Spleen (tissue), 7 donors: ENCODE measurements around the gene KCNE3.

Experiments used
- POLR2A ChIP-seq, 3 donors: fragments of 450-650 bp; IDR thresholded peaks; one replicate each; pipeline ENCODE4 v1.5.1; 2017; ENCODE audit warnings: antibody characterized with exemption in 3 of 3, mild to moderate bottlenecking in 1 of 3
- POLR2AphosphoS5 ChIP-seq, 3 donors: sonication (generic); formaldehyde crosslinking; IDR thresholded peaks; one replicate each; pipeline ENCODE4 v1.5.1; 2017; ENCODE audit warnings: antibody characterized with exemption in 3 of 3
- TF ChIP-seq, protein P1 (sequence below), 11 experiments: fragments of 200-600 bp in 7 of 11; fragments of 450-650 bp in 4 of 11; sonication (generic) in 4 of 11; IDR thresholded peaks in 8 of 11; conservative IDR thresholded peaks in 3 of 11; 1 replicate in 7 of 11; 2 replicates in 4 of 11; pipeline versions ENCODE4 v1.4.0 to v1.8.0; 2016 to 2021; ENCODE audit warnings: antibody characterized with exemption in 11 of 11, inconsistent platforms in 4 of 11, mild to moderate bottlenecking in 1 of 11
- donor health status: DM: no; HTN: no; CAD: no; lungs with moderate emphysema.
- donor health status: DM: no; HTN: no; CAD: no.
- donor health status: DM: no; HTN: no; CAD: no.

DNA sequence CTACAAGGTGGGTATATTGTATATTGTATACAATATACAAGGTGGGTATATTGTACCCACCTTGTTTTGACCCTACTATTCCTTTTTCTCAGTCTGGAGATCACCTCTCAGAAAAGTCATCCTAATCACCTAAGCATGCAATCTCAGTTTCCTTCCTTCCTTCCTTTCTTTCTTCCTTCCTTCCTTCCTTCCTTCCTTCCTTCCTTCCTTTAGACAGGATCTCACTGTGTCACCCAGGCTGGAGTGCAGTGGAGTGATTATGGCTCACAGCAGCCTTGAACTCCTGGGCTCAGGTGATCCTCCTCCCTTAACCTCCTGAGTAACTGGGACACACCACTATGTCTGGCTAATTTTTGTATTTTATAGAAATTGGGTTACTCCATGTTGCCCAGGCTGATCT is 1.2 kb upstream of the KCNE3 start:
- TF ChIP-seq, protein P1, sequence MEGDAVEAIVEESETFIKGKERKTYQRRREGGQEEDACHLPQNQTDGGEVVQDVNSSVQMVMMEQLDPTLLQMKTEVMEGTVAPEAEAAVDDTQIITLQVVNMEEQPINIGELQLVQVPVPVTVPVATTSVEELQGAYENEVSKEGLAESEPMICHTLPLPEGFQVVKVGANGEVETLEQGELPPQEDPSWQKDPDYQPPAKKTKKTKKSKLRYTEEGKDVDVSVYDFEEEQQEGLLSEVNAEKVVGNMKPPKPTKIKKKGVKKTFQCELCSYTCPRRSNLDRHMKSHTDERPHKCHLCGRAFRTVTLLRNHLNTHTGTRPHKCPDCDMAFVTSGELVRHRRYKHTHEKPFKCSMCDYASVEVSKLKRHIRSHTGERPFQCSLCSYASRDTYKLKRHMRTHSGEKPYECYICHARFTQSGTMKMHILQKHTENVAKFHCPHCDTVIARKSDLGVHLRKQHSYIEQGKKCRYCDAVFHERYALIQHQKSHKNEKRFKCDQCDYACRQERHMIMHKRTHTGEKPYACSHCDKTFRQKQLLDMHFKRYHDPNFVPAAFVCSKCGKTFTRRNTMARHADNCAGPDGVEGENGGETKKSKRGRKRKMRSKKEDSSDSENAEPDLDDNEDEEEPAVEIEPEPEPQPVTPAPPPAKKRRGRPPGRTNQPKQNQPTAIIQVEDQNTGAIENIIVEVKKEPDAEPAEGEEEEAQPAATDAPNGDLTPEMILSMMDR (IDR thresholded peaks at IDR 0.05 in 8 of 11, conservative IDR thresholded peaks at IDR 0.05 in 3 of 11) = no peak
- TF ChIP-seq POLR2AphosphoS5 (IDR thresholded peaks at IDR 0.05) (no peak), POLR2A (IDR thresholded peaks at IDR 0.05) (no peak)
